NCI-H2107 (cell line): Measurements from ENCODE around the gene CPM.

Experiments used
- DNase-seq: peaks from one replicate; lab custom pipeline; 2025; lab: John Stamatoyannopoulos, UW

The CPM gene

DNA sequence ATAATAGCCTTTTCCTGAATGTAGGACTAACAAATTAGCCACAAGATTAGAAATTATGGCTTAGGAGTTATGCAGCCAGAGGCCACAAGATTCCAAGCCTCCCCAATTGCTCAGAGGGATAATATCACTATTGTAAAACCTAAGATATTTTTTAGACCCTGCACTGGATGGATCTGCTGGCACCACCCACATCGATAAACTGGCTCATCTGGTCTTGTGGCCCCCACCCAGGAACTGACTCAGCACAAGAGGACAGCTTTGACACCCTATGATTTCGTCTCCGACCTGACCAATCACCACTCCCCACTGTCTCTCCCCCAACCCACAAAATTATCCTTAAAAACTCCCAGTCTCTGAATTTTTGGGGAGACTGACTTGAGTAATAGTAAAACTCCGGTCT is 54.7 kb downstream of the CPM start:
- no peak for DNase-seq

DNA sequence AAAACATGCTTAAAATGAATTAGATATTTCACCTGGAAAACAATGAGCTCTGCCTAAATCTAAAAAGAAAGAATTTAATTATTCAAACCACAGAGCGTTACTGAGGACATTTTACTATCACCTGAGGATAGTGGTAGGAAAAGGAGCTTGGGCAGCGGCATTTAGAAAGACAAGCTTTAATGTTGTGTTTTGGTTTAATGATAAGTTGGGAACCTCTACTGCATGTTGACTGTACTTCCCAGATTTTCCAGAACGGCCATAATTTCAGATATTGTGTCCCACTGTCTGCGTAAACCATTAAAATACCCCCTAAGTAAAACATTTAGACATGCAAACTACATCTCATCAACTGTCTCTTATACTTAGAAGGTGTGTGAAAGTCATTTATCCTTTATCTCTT is 55.4 kb downstream of the CPM start:
- DNase-seq = no peak

DNA sequence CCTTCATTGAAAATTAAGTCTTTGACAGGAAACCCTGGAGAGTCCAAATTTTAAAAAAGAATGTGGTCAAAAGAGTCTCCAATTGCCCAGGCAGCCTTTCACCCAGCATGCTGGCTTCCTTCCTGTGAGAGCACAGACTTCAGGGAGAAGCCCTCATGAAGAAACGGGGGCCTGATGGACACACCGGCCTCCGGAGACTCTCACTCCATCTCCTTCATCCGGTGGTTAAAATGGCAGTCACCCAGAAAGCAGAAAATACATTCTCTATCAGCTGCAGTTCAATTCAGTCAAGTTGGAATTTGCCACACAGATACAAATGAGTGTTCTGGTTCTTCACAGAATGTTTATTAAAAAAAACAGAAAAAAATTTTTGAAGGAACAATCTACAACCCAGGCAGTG is 56.5 kb downstream of the CPM start:
- no peak for DNase-seq

DNA sequence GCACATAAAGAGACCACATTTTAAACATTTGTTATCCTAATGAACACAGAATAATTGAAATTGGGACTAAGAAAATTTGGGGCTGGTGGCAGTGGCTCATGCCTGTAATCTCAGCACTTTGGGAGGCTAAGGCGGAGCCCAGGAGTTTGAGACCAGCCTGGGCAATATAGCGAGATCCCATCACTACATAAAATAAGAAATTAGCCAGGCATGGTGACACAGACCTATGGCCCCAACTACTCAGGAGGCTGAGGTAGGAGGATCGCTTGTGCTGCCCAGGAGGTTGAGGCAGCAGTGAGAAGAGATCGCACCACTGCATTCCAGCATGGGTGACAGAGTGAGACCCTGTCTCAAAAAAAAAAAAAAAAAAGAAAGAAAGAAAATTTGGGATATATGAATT is 59.7 kb downstream of the CPM start:
- no peak for DNase-seq

DNA sequence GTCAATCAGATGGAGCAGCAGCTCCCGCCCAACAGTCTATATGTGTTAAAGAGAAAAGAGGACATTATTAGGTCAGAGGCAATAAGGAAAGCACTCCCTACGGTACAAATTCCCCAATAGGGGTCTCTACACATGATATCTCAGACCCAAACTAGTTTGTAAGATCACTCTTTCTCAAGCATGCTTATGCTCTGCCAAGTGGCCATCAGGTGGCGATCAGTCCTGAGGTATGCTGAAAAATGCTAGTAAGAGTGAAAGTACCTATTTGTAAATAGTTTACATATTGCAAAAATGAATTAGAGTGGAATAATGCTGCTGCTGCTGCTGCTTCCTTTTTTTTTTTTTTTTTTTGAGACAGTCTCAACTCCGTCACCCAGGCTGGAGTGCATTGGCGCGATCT is 61.0 kb downstream of the CPM start:
- no peak for DNase-seq

DNA sequence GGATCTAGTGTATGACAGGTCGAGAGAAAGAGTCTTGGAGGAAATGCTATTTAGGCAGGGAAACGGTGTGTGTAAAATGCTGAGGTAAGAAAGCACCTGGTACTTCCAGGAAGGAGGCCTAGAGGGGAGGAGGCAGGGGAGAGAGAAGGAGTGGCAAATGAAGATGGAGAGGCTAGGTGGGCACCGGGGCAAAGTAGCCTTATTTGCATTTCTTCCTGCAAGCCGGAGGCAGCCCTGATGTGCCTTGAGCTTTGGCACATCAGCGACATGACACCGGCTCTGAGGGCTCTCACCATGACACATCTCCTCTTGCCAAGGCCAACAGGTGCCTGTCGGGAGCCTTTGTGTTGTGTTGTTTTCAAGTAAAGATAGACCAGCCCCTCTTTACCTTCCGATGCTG is 61.6 kb downstream of the CPM start:
- no peak for DNase-seq

DNA sequence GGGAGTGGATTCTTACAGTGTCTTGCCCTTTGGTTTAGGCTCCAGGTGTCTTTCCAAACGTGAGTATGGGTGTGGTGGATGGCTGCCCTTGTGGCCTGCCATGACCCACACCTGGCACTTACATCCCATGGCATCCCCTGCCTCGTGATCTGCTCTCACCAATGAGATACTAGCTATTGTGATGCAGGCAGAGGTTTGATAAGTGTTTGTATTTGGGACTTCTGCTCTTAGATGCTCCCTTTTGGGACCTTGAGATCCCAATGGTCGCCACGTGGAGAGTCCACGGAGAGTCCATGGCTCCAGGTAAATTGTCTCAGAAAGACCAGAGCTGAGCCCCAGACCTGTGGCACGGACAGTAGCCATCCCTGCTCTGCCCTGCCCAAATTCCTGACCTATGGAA is 62.5 kb downstream of the CPM start:
- no peak for DNase-seq

DNA sequence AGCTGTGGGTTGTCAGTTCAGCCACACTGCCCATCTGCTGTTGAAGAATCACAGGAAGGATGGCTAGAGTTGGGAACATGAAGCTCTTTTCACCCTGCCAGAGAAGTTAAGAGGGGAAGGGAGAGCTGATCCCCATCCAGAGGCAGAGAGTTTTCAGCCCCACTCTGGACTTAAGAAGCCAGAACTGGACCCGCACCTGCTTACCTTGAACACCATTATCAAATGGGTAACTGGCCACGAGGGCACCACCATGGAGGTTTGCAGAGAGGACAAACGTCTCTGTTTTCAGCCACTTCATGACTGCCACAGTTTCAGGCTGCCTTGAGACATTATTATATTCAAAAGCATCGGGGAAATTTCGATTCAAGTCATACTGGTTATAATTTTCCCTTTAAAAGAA is 63.0 kb downstream of the CPM start:
- DNase-seq = no peak

DNA sequence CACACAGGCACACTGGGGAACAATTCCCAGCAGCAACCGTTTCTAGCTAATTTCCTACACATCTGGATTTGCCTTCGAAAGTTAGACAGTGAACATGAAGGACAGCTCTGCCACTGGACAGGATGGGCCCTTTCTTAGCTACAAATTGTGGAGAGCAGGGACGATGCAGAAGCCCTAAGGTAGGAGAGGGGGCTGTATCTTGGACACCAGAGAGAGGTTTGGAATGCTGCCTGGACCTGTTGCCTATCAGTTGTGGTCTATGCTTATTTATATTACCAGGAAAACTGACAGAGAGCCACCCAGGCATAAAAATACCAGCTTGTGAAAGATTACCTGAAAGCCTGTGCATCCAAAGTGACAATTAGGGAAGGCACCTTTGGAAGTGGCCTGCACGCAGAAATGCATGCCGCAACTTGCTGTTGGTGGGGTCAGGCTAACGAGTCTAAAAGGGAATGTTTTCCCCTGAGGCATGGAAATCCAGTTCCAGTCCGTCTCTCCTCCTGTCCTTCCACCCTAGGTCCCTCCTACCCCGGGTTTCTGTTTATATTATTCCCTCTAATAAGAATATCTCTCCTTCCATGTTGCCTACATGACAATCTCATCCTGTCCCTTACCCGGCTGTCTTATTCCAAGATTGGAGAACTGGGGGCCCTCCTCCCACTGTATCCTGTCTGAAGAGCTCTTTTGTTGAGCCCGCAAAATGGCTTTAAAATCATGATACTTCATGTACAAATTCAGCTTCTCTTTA is 64.8 kb downstream of the CPM start:
- DNase-seq = no peak

DNA sequence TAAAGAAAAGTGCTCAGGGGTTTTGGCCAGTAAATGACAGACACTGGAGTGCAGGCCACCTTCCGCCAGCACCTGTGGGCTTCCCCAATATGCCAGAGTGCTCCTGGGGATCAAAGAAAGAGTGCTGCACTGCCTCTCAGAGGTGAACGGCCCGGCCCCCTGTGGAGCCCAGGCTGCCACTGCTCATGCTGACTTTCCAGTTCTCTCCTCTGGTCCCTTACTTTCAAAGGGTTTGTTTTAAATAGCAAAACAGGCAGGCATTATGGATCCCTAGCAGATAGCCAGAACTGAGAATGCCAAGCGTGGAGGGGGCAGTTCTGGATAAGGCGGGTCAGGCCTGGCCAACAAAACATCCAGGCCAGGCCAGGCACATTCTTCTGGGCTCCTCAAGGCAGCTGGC is 65.4 kb downstream of the CPM start:
- DNase-seq = no peak

DNA sequence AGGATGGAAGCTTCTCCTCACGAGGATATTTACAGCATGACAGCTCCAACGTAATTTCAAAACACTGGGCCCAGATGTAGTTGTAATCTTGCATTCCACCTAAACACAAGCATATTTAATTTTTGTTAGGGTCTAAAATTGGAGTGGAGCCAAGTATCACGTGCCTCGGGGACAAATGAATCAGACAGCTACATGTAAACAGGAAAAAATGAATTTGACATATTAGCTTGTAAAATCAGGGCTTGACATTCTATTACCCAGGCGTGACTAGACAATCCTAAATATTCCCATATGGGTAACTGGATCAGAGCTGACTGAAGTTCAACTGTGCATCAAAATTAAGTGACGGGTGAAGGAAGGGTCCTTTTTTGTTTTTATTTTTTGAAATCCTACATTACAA is 66.0 kb downstream of the CPM start:
- DNase-seq = no peak

DNA sequence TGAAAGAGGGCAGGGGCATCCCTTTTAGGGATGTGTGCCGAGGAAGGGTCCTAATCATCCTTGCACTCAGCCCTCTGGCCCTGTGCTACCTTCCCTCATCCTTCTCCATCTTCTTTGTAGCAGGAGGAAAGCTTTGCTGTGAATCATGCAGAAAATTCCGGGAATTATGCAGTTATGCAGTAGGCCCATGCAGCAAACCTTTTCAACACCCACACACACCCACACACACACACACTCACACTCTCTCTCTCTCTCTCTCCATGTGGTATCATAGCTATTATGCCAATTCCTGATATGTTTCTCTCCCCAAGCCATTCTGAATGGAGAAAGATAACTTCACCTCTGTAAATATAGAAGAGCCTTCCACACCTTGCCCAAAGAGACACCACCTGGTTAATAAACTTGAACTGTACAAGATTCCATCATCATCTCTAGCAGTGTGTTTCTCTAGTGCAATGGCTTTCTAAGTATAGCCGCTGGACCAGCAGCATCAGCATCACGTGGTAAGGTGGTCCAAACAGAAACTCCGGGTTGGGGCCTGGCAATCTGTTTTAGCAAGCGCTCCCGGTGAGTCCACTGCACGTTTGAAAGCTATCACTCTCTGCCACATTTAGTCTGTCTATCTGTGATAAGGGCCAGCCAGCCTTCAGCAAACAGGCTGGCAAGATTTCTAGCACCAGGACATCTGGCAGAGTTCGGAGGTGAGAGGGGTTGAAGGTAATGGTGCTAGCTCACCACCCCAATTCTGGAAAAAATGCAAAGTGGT is 67.4 kb downstream of the CPM start:
- no peak for DNase-seq

DNA sequence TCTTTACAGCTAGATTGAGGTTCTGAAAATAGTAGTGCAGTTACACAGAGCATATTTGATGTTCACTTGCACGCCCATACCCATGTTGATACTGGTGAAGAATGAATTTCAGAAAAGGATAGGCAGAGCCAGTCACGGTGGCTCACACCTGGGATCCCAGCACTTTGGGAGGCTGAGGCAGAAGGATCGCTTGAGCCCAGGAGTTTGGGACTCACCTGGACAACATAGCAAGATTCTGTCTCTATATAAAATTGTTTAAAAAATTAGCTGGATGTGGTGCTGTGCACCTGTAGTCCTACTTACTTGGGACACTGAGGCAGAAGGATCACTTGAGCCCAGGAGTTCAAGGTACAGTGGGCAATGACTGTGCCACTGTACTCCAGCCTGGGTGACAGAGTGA is 68.4 kb downstream of the CPM start:
- DNase-seq = no peak

DNA sequence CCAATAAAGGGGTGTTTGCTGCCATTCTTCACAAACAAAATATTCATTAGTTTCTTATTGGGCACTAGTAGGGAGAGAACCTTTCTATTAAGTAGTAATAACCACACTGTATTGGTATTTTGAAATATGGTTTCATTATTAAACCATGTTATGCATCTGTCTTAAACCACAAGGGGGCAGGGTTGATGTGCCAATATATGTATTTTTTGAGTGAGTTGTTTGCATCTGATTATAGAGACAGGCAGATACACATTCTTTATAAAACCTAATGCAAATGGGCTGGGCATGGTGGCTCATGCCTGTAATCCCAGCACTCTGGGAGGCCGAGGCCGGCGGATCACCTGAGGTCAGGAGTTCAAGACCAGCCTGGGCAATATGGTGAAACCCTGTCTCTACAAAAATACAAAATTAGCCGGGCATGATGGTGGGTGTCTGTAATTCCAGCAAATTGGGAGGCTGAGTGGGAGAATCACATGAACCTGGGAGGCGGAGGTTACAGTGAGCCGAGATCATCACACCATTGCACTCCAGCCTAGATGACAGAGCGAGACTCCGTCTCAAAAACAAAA is 69.0 kb downstream of the CPM start:
- DNase-seq = peak; percentile 35

DNA sequence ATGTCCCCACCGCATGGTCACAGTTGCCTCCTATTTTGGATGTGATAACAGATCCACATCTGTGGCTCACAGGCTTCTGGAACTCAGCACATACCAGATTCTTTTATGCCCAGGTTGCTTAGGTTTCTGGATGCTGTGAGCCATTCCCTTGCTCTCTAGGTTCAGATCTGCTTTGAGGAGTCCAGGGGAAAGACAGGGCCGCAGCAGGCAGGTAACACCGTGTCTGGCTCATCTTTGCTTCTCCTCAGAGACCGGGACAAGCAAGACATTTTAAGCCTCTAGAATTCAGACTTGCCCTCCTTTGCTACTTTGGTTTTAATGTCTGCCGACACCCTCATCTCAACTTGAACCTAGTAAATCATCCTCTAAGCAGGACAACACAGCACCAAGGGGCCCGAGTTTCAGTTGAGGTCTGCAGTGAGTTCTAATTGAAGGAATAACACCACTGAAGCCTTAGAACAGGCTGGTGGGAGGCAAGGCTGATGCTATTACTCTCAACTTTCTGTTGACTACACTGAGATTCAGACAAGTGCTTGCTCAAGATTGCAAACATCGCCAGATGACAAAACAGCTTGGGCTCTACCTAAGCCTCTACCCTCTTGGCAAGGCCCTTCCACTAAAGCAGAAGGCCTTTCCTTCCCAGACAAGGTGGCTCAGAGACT is 69.7 kb downstream of the CPM start:
- no peak for DNase-seq

DNA sequence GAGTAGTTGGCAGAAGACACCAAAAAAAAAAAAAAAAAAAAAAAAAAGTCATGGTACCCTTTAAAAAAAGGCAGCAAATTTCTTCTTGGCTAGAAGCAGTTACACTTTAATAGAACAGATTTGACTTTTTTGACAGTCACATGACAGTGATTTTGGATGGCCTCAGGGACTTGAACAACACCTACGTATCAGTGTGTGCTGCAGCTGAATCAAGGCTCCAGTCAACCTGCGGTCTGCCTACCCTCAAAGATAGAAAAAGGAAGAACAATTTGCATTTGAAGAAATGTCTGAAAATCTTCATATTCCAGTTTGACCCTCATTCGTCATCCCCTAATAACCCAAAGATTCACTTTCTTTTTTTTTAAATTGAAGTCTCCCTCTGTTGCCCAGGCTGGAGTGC is 71.1 kb downstream of the CPM start:
- DNase-seq = no peak

DNA sequence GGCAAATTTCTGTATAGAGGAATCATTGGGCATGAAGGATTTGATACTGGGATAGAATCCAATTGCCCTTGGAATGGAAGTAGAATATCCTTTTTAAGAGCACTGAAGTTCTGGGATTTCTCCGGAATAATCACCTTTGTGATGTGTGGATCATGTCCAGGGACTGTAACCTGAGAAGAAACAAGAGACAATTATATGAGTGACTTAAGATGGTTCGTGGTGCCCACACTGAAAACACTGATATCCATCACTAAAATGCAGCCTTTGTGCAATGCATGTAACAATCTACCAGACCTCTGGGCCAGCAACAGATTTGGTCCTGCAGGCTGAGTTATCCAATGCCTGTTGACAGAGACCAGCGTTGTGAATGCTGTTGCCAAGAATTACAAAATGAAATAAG is 76.5 kb downstream of the CPM start:
- no peak for DNase-seq

DNA sequence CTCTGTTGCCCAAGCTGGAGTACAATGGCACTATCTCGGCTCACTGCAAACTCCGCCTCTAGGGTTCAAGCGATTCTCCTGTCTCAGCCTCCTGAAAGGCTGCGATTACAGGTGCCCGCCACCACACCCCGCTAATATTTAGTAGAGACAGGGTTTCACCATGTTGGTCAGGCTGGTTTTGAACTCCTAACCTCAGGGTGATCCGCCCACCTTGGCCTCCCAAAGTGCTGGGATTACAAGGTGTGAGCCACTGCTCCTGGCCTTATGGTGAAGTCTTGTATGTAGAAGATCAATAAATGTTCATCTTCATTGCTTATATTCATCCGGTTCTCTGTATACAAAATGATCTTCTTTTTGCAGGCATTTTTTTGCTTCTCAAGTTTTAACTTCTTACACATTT is 77.2 kb downstream of the CPM start:
- DNase-seq = no peak

DNA sequence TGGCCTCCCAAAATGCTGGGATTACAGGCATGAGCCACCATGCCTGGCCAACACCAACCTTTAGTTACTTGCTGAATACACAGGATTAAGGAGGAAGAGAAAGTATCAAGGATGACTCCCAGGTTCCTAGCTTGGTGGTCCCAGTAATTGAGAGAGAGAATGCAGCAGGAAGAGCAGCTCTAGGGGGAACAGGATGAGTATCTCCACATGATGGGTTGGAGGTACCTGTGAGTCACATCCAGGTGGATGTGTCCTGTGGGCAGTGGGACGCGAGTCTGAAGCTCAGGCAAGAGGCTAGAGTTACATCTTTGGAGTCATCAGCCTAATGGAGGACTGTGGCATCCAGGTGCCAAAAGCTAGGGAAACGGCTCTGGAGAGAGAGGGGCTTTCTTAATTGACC is 77.9 kb downstream of the CPM start:
- no peak for DNase-seq

DNA sequence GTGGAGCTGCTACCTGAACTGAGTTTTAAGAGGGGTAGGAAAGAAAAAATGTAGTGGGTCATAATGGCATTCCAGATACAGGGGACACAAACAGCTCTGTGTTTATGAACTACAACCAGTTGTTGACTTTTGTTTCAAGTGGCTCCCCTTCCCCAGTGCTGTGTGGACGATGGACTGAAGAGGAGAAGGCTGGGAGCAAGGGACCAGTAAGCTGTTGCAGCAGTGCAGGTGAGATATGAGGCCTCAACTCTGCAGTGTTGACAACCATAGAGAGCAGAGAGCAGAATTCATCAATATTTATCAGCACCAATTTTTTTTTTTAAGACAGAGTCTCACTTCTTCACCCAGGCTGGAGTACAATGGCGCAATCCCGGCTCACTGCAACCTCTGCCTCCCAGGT is 78.4 kb downstream of the CPM start:
- DNase-seq = no peak

DNA sequence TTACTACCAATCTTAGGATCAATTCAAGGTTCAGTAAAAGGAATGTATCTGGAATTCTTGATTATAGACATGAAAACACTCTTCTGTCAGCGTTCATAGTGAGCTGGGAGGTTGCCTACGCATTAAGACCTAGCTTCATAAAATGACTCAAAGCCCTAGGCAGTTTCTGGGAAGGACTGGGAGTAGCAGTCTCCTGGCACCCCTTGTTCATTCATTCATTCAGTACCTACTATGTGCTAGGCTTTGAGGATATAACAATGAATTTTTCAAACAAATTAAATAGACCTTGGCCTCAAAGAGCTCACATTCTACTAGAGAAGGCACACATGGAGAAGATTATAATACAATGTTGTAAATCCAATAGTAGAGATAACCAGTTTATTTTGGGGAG is 78.9 kb downstream of the CPM start:
- DNase-seq = no peak

DNA sequence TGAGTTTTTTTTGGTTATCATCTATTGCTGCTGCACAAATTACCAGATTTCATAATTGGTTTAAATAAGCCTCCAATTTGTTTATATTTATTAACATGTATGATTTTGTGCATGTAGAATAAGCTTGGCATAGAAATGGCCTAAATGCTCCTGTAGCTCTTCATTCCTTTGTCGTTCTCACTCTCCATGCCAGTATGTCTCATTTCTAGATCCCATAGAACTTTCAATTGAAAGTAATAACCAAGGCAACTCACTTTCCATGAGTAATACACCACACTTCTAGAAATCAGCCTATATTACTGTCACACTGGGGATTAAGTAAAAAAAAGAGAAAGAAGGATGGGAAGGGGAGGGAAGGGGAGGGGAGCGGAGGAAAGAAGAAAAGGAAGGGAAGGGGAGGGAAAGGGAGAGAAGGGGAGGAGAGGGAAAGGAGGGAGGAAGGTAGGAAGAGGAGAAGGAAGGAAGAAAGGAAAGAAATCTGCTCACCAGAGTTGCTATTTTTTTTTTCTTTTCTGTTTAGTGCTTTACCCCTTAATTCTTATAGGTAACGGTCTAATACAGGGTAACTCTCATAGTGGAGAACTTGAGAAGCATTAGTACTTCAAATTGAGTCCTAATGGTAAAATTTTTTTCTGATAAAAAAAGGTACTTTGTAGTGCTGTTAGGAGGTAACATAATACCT is 79.4 kb downstream of the CPM start:
- DNase-seq = no peak
